ENCODE measurements around the gene ATOSB. TPM values are rescaled to one million over a fixed set of nuclear protein-coding genes. Genes with fewer than 3 reads are reported as not detected.

The ATOSB gene
- total RNA-seq, 4 donors from 2014 or later, result 16.2 to 26.4 (median 21.7) TPM

GRCh38 chr9:35056571-35057270 is 58.9 kb downstream of the ATOSB start:
- Histone ChIP-seq H3K27me3 (no peaks in the 10 kb centered on the region), H3K27ac (replicated peaks in 1 of 4) (no peak overlapping the region), H3K9me3 (no peaks in the 10 kb centered on the region), H3K4me3 (no peak overlapping the region), H3K36me3 (peaks cover 73 to 99% (median 90%) of the 10 kb centered on the region in 4 donors), H3K4me1 (no peaks in the 10 kb centered on the region)
- TF ChIP-seq CTCF (IDR thresholded peaks at IDR 0.05), result no peak
- TF ChIP-seq POLR2AphosphoS5 (IDR thresholded peaks at IDR 0.05), result no peak
- no peak for TF ChIP-seq POLR2A (IDR thresholded peaks at IDR 0.05; ENCODE audit: low read depth)
- no peak for TF ChIP-seq EP300 (IDR thresholded peaks at IDR 0.05)
- WGBS, result 87% methylated on average over 9 of the region's 9 CpGs
- DNase-seq (ENCODE audit: extremely low spot score), result no peak
- intact Hi-C loops (cut with DNase I), result no loop called here

DNA sequence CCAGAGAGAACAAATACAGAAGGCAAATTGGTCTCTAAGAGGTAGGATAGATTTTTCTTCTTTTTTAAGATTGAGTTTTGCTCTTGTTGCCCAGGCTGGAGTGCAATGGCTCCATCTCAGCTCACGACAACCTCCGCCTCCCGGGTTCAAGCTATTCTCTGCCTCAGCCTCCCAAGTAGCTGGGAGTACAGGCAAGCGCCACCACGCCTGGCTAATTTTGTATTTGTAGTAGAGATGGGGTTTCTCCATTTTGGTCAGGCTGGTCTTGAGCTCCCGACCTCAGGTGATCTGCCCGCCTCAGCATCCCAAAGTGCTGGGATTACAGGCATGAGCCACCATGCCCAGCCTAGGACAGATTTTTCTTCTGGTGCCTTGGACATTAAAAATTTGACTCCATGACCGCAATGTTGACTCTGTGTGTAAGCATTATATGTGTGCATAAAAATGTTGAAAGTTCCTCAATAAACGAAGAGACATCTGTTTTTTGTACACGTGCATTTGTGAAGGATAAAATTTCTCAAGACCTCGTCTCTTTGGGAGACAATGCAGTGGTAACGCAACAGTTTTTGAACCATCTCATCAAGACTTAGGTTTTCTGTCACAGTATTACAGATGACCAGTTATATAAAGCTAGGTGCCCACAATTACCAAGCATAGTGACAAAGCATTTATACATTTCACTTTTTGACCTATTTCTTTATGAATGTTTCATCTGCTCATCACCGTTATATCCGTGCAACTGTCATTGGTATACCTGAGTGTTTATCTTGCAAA is 60.6 kb downstream of the ATOSB start:
- Histone ChIP-seq H3K9me3 (no peaks in the 10 kb centered on the region), H3K4me3 (no peak overlapping the region), H3K4me1 (peaks cover 6 to 9% (median 8%) of the 10 kb centered on the region in 4 donors), H3K27ac (replicated peaks in 1 of 4) (no peak overlapping the region), H3K27me3 (no peaks in the 10 kb centered on the region), H3K36me3 (peaks cover 56 to 97% (median 79%) of the 10 kb centered on the region in 4 donors)
- intact Hi-C loops (cut with DNase I), result loop anchor here (5.0 kb wide), 1 partner anchor 202 kb away; no protein-coding TSS in a partner anchor
- DNase-seq (ENCODE audit: extremely low spot score), result no peak
- TF ChIP-seq POLR2A (IDR thresholded peaks at IDR 0.05; ENCODE audit: low read depth) (no peak), CTCF (IDR thresholded peaks at IDR 0.05) (no peak), POLR2AphosphoS5 (IDR thresholded peaks at IDR 0.05) (no peak), EP300 (IDR thresholded peaks at IDR 0.05) (no peak)
- 91% methylated on average over 14 of the region's 14 CpGs for WGBS

DNA sequence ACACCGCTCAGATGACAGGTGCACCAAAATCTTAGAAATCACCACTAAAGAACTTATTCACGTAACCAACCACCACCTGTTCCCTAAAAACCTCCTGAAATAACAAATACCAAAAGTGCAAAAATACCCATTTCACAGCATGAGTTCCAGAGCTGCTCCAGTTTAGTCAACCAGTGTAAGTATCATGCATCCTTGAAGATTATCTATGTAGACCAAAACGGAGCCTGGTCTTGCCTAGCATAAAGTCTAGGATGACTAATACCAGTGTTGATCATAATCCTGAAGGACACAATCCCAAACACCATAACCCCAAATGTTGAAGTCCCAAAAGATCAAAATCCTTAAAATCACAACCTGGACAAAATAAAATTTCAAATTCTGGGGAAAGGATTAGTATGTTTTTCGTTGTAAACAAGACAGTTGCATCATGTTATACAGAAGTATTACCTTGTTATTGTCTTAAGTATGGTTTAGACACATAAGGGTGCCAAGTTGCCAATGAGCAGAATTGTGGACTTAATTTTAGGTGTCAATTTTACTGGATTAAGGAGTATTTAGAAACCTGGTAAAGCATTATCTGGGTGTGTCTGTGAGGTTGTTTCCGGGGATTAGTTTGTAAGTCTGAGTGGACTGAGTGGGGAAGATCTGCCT is 61.4 kb downstream of the ATOSB start:
- intact Hi-C loops (cut with DNase I), result loop anchor here (5.0 kb wide), 1 partner anchor 203 kb away; no protein-coding TSS in a partner anchor
- peaks cover 55 to 97% (median 78%) of the 10 kb centered on the region in 4 donors for H3K36me3 ChIP-seq
- no peak overlapping the region for H3K27ac ChIP-seq (replicated peaks in 1 of 4)
- H3K27me3 ChIP-seq, result no peaks in the 10 kb centered on the region
- H3K4me3 ChIP-seq, result no peak overlapping the region
- H3K9me3 ChIP-seq, result no peaks in the 10 kb centered on the region
- no peak for DNase-seq (ENCODE audit: extremely low spot score)
- TF ChIP-seq EP300 (IDR thresholded peaks at IDR 0.05) (no peak), POLR2A (IDR thresholded peaks at IDR 0.05; ENCODE audit: low read depth) (no peak), CTCF (IDR thresholded peaks at IDR 0.05) (no peak), POLR2AphosphoS5 (IDR thresholded peaks at IDR 0.05) (no peak)
- H3K4me1 ChIP-seq, result peaks cover 6 to 9% (median 8%) of the 10 kb centered on the region in 4 donors
- 61% methylated on average over 5 of the region's 5 CpGs for WGBS

Other genes starting within 250 kb of the ATOSB start
- under 1 TPM; under 0.01 to 0.99 (median 0.76) TPM for gene PHF24, start 157.6 kb downstream of the ATOSB start, total RNA-seq
- gene DNAJB5, start 126.1 kb downstream of the ATOSB start, total RNA-seq, result 100 to 1,000 TPM in 1 of 4 donors, 10 to 100 TPM in 3; 83.5 to 124 (median 93.8) TPM
- 100 to 1,000 TPM; 129 to 185 (median 171) TPM for gene VCP, start 43.2 kb downstream of the ATOSB start, total RNA-seq
- 1 to 10 TPM; 2.2 to 9.4 (median 4.3) TPM for gene FANCG, start 35.9 kb downstream of the ATOSB start, total RNA-seq
- 10 to 100 TPM in 2 of 4 donors, 1 to 10 TPM in 2; 9.1 to 12.5 (median 10.1) TPM for gene PIGO, start 19.3 kb downstream of the ATOSB start, total RNA-seq
- gene STOML2, start 12.7 kb downstream of the ATOSB start, total RNA-seq, result 100 to 1,000 TPM; 108 to 130 (median 123) TPM
- 10 to 100 TPM; 21.9 to 30.7 (median 28.7) TPM for gene UNC13B, start 46.1 kb upstream of the ATOSB start, total RNA-seq

All from esophagus muscularis mucosa (tissue), 4 donors.